Right lobe of liver (tissue), 6 donors: ENCODE results near the gene PDZRN3. TPM values are rescaled to one million over a fixed set of nuclear protein-coding genes. Genes with fewer than 3 reads are reported as not detected.

ENCODE experiments used
- ATAC-seq, 4 donors: fragments of 200-7000 bp; cut with Tn5 transposase; one replicate each; pipeline ENCODE4 v1.9.1; 2020; ENCODE audit warnings: mild to moderate bottlenecking in 4 of 4, moderate library complexity in 4 of 4
- DNase-seq, 3 donors: peaks; one replicate each; pipeline ENCODE4 v3.0.0-alpha.2; 2020
- H3K27ac ChIP-seq, 3 donors: fragments of 200-600 bp; one replicate each; pipeline ENCODE4 v1.8.0; 2022
- H3K27me3 ChIP-seq, 2 donors: fragments of 200-600 bp; one replicate each; pipeline ENCODE4 v1.8.0; 2022
- H3K36me3 ChIP-seq, 4 donors: fragments of 200-600 bp; sonication (generic) in 1 of 4; one replicate each; pipeline versions ENCODE4 v1.5.1 to v1.8.0; 2017 to 2022; ENCODE audit warnings: control low read depth in 1 of 4
- H3K4me1 ChIP-seq, 4 donors: fragments of 200-600 bp; sonication (generic) in 1 of 4; one replicate each; pipeline versions ENCODE4 v1.5.1 to v1.8.0; 2017 to 2022; ENCODE audit warnings: control low read depth in 1 of 4
- H3K4me3 ChIP-seq, 3 donors: fragments of 200-600 bp; one replicate each; pipeline ENCODE4 v1.8.0; 2022
- H3K9me3 ChIP-seq, 4 donors: fragments of 200-600 bp; sonication (generic) in 1 of 4; one replicate each; pipeline versions ENCODE4 v1.5.1 to v1.8.0; 2017 to 2022; ENCODE audit warnings: control low read depth in 1 of 4
- CTCF ChIP-seq, 4 donors: fragments of 200-600 bp in 3 of 4; fragments of 450-650 bp in 1 of 4; IDR thresholded peaks; one replicate each; pipeline versions ENCODE4 v1.5.1 to v1.8.0; 2016 to 2022; ENCODE audit warnings: antibody characterized with exemption in 4 of 4, mild to moderate bottlenecking in 2 of 4
- POLR2A ChIP-seq: fragments of 450-650 bp; IDR thresholded peaks from one replicate; pipeline ENCODE4 v1.6.1; 2017; ENCODE audit warnings: antibody characterized with exemption, mild to moderate bottlenecking
- WGBS: methylation state at CpG from one replicate; pipeline ENCODE4 v1.1.6; 2018; ENCODE audit warnings: low coverage, low lambda C conversion rate; ENCODE audit not compliant: insufficient coverage; ENCODE audit errors: missing lambda C conversion rate; 5-methylcytosine and 5-hydroxymethylcytosine counted together
- intact Hi-C, 2 donors: fragments of 100-400 bp; cut with DNase I; formaldehyde crosslinking; loops; one replicate each; pipeline versions ENCODE4 v1.11.2 to v1.14.1; 2022
- total RNA-seq, 6 experiments: library from RNA; depleted of rRNA in 2 of 6; stranded (reverse); fragments of >200 nt in 2 of 6; fragmentation: NEBNext Ultra II Directional in 3 of 6; extraction: Animal tissue kit (Norgen Biotek cat#: 25700) in 3 of 6; gene quantifications; one replicate each; pipeline versions ENCODE4 v1.1.0 to v1.2.4, GENCODE V29; 2016 to 2023
- donor health status: DM: no; HTN: yes; CAD: no.
- donor health status: DM: no; HTN: no; CAD: no.
- donor health status: DM: no; HTN: no; CAD: no.
- donor health status: DM: no; HTN: yes; CAD: no.
- donor health status: DM: no; HTN: yes; CAD: no.

PDZRN3 gene
- total RNA-seq, 6 experiments from 2014 or later: 0.33 to 2.0 (median 1.1) TPM

GRCh38 chr3:73633453-73633852 lies 8.7 kb upstream of the PDZRN3 start:
- intact Hi-C loops: no loop called here
- ATAC-seq (no peak), DNase-seq (no peak)
- 54% methylated on average over 2 of the region's 2 CpGs for WGBS
- H3K27ac ChIP-seq: no peak overlapping the region
- no peaks in the 10 kb centered on the region for H3K4me1 ChIP-seq
- H3K27me3 ChIP-seq: no peaks in the 10 kb centered on the region
- TF ChIP-seq CTCF (IDR thresholded peaks at IDR 0.05) (no peak), POLR2A (no peak)
- no peaks in the 10 kb centered on the region for H3K36me3 ChIP-seq
- no peak overlapping the region for H3K4me3 ChIP-seq
- no peaks in the 10 kb centered on the region for H3K9me3 ChIP-seq

GRCh38 chr3:73626106-73626505 lies 1.4 kb upstream of the PDZRN3 start:
- Histone ChIP-seq H3K36me3 (no peaks in the 10 kb centered on the region), H3K27ac (no peak overlapping the region), H3K4me1 (peaks cover 0 to 16% (median 0%) of the 10 kb centered on the region in 4 donors), H3K4me3 (no peak overlapping the region), H3K27me3 (no peaks in the 10 kb centered on the region), H3K9me3 (no peaks in the 10 kb centered on the region)
- DNase-seq: no peak
- WGBS: 79% methylated on average over 3 of the region's 3 CpGs
- TF ChIP-seq POLR2A: no peak
- no peak for TF ChIP-seq CTCF (IDR thresholded peaks at IDR 0.05)
- no peak for ATAC-seq
- intact Hi-C loops: no loop called here

- ATAC-seq (peak in 1 of 4 donors; percentile 7), DNase-seq (peak in 1 of 3 donors; percentile 56)
- Histone ChIP-seq H3K4me1 (peaks cover 0 to 16% (median 0%) of the 10 kb centered on the region in 4 donors), H3K27me3 (no peaks in the 10 kb centered on the region), H3K27ac (no peak overlapping the region), H3K9me3 (no peaks in the 10 kb centered on the region), H3K4me3 (peak overlapping the region; percentile 34 to 38 (median 34)), H3K36me3 (no peaks in the 10 kb centered on the region)
- TF ChIP-seq CTCF (IDR thresholded peaks at IDR 0.05): no peak
- TF ChIP-seq POLR2A: no peak
- WGBS: 0% methylated on average over 1 of the region's 112 CpGs
- intact Hi-C loops: no loop called here
Observed at GRCh38 chr3:73624017-73624820, 522 bp downstream of the PDZRN3 start.

GRCh38 chr3:73623346-73623745 lies 1.4 kb downstream of the PDZRN3 start:
- H3K27me3 ChIP-seq: no peaks in the 10 kb centered on the region
- peak overlapping the region in 2 of 3 donors; percentile 34 to 38 for H3K4me3 ChIP-seq
- H3K36me3 ChIP-seq: no peaks in the 10 kb centered on the region
- H3K9me3 ChIP-seq: no peaks in the 10 kb centered on the region
- no peak overlapping the region for H3K27ac ChIP-seq
- ATAC-seq: no peak
- no peak for DNase-seq
- WGBS: 38% methylated on average over 4 of the region's 4 CpGs
- no peak for TF ChIP-seq CTCF (IDR thresholded peaks at IDR 0.05)
- TF ChIP-seq POLR2A: no peak
- intact Hi-C loops: no loop called here
- peaks cover 0 to 16% (median 0%) of the 10 kb centered on the region in 4 donors for H3K4me1 ChIP-seq
